DOHH2 (cell line): Measurements from ENCODE around the gene PPM1H.
A peak's percentile ranks its signal among the peaks of the same experiment; 100 is the strongest.

Source experiments
- H3F3A ChIP-seq: fragments of 200-600 bp; sonication (generic), shearing (Covaris generic); 2 replicates; pipeline ENCODE4 v1.6.0; 2016; ENCODE audit warnings: antibody characterized with exemption, mild to moderate bottlenecking; ENCODE audit not compliant: control insufficient read depth, insufficient read depth
- H3K27ac ChIP-seq: fragments of 200-600 bp; sonication (generic); 2 replicates; pipeline ENCODE4 v1.5.1; 2014; ENCODE audit warnings: low read depth, mild to moderate bottlenecking, low read length, moderate library complexity
- H3K27me3 ChIP-seq: fragments of 200-600 bp; sonication (generic); 2 replicates; pipeline ENCODE4 v1.6.1; 2014; ENCODE audit warnings: mild to moderate bottlenecking, low read length, mixed read lengths; ENCODE audit not compliant: control insufficient read depth
- H3K36me3 ChIP-seq: fragments of 200-600 bp; sonication (generic); 2 replicates; pipeline ENCODE4 v1.6.1; 2014; ENCODE audit warnings: mild to moderate bottlenecking, low read length, moderate library complexity, mixed read lengths; ENCODE audit not compliant: control insufficient read depth
- H3K4me1 ChIP-seq: fragments of 200-600 bp; sonication (generic); 2 replicates; pipeline ENCODE4 v1.6.1; 2014; ENCODE audit warnings: mild to moderate bottlenecking, low read length, mixed read lengths; ENCODE audit not compliant: control insufficient read depth
- H3K4me2 ChIP-seq: fragments of 200-600 bp; sonication (generic); 2 replicates; pipeline ENCODE4 v1.6.0; 2014; ENCODE audit warnings: mild to moderate bottlenecking, low read length, moderate library complexity
- H3K4me3 ChIP-seq: fragments of 200-600 bp; sonication (generic); 2 replicates; pipeline ENCODE4 v1.5.1; 2014; ENCODE audit warnings: mild to moderate bottlenecking, low read length, mixed read lengths
- H3K79me2 ChIP-seq: fragments of 200-600 bp; sonication (generic); 2 replicates; pipeline ENCODE4 v1.6.1; 2014; ENCODE audit warnings: mild to moderate bottlenecking, low read length, mixed read lengths; ENCODE audit not compliant: control insufficient read depth
- H3K9me2 ChIP-seq: fragments of 200-600 bp; sonication (generic); replicated peaks from 2 replicates; pipeline ENCODE4 v1.6.1; 2014; ENCODE audit warnings: mild to moderate bottlenecking, low read length, mixed read lengths; ENCODE audit not compliant: control insufficient read depth
- H3K9me3 ChIP-seq: fragments of 200-600 bp; sonication (generic); 2 replicates; pipeline ENCODE4 v1.6.1; 2014; ENCODE audit warnings: antibody characterized with exemption, low read length, mixed read lengths; ENCODE audit not compliant: control insufficient read depth, insufficient read depth
- H4K20me1 ChIP-seq: fragments of 200-600 bp; sonication (generic); 2 replicates; pipeline ENCODE4 v1.6.0; 2014; ENCODE audit warnings: low read depth, mild to moderate bottlenecking, antibody characterized with exemption, low read length, moderate library complexity; ENCODE audit not compliant: control insufficient read depth, insufficient read depth
- CTCF ChIP-seq: fragments of 200-600 bp; sonication (generic); IDR thresholded peaks from one replicate; pipeline ENCODE4 v1.5.1; 2014; ENCODE audit warnings: antibody characterized with exemption, mild to moderate bottlenecking, low read depth, low read length; ENCODE audit not compliant: poor library complexity, severe bottlenecking
- EZH2phosphoT487 ChIP-seq: fragments of 200-600 bp; sonication (generic); IDR thresholded peaks from 2 replicates; pipeline ENCODE4 v1.6.1; 2017; ENCODE audit warnings: borderline replicate concordance, mild to moderate bottlenecking, antibody characterized with exemption, low read length, moderate library complexity, mixed read lengths

The PPM1H gene

GRCh38 chr12:62800707-62801400, 134.1 kb downstream of the PPM1H start:
- H3K4me2 ChIP-seq = no peak overlapping the region
- no peak for TF ChIP-seq CTCF
- TF ChIP-seq EZH2phosphoT487 = no peak
- H3K4me3 ChIP-seq = no peak overlapping the region

DNA sequence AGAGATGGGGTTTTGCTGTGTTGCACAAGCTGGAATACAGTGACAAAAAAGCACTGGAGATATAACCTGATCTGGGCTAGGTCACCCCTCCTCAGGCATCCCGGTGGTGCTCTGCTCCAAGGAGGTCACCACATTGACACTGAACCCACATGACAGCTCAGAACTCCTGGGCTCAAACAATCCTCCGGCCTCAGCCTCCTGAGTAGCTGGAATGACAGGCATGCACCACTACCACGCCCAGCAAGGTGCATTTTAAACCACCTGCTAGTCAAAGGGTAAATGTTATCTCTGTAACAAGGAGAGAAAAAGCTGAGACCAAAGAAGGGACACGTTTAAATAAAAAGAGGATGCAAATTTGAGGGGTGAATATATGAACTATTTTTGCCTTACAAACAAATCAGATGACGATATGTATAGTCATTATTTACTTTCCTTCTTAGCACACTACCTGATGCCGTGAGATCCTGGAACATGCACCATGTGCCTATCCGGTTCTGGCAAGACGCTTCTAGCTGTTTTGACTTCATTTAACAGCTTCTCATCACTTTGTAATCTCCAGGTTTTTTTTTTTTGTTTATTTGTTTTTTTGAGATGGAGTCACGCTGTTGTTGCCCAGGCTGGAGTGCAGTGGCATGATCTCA, 135.1 kb downstream of the PPM1H start:
- Histone ChIP-seq H3F3A (no peaks in the 10 kb centered on the region), H3K27me3 (peaks cover 9% of the 10 kb centered on the region), H3K4me1 (0 out of 2 replicates have a peak, but pooled peaks cover 3% of the 10 kb centered on the region), H3K9me2 (no peaks in the 10 kb centered on the region), H4K20me1 (no peaks in the 10 kb centered on the region), H3K27ac (no peak overlapping the region), H3K4me2 (no peak overlapping the region), H3K9me3 (no peaks in the 10 kb centered on the region), H3K4me3 (no peak overlapping the region), H3K36me3 (no peaks in the 10 kb centered on the region), H3K79me2 (no peaks in the 10 kb centered on the region)
- no peak for TF ChIP-seq CTCF
- no peak for TF ChIP-seq EZH2phosphoT487

More at GRCh38 chr12:62800707-62801400, 134.1 kb downstream of the PPM1H start:
- Histone ChIP-seq H3K9me2 (no peaks in the 10 kb centered on the region), H3K9me3 (no peaks in the 10 kb centered on the region), H3K27me3 (peaks cover 9% of the 10 kb centered on the region), H3F3A (no peaks in the 10 kb centered on the region), H4K20me1 (no peaks in the 10 kb centered on the region), H3K36me3 (no peaks in the 10 kb centered on the region), H3K27ac (no peak overlapping the region), H3K79me2 (no peaks in the 10 kb centered on the region), H3K4me1 (0 out of 2 replicates have a peak, but pooled peaks cover 3% of the 10 kb centered on the region)

- Histone ChIP-seq H3K27me3 (peaks cover 13% of the 10 kb centered on the region), H3K79me2 (no peaks in the 10 kb centered on the region), H3K4me3 (no peak overlapping the region), H3K36me3 (no peaks in the 10 kb centered on the region), H3F3A (no peaks in the 10 kb centered on the region), H3K4me1 (0 out of 2 replicates have a peak, but pooled peaks cover 3% of the 10 kb centered on the region), H3K27ac (no peak overlapping the region), H3K4me2 (no peak overlapping the region), H4K20me1 (no peaks in the 10 kb centered on the region), H3K9me3 (no peaks in the 10 kb centered on the region), H3K9me2 (no peaks in the 10 kb centered on the region)
- TF ChIP-seq EZH2phosphoT487 (no peak), CTCF (peak; percentile 77)
These were observed 135.7 kb downstream of the PPM1H start for GRCh38 chr12:62799126-62799736.
